Natural killer cell (primary cell): Measurements from ENCODE around the gene NINJ1. TPM values are rescaled to one million over a fixed set of nuclear protein-coding genes. Genes with fewer than 3 reads are reported as not detected.

ENCODE experiments used
- ATAC-seq, 3 donors: fragments of 150-1000 bp in 2 of 3; fragments of 200-7000 bp in 1 of 3; cut with Tn5 transposase; 1 replicate in 1 of 3; 2 replicates in 2 of 3; pipeline ENCODE4 v1.10.0; 2021; ENCODE audit warnings: mild to moderate bottlenecking in 2 of 3, moderate library complexity in 2 of 3
- DNase-seq, 2 donors: peaks; one replicate each; pipeline versions ENCODE4 v3.0.0 to v3.0.0-alpha.2; 2013 to 2021; ENCODE audit warnings: mixed read lengths in 1 of 2
- H3K27ac ChIP-seq: one replicate; pipeline ENCODE4 v1.5.1; 2013; ENCODE audit warnings: mild to moderate bottlenecking, low read length
- H3K27me3 ChIP-seq: one replicate; pipeline ENCODE4 v1.6.1; 2013; ENCODE audit warnings: low read length; ENCODE audit not compliant: control insufficient read depth, insufficient read depth
- H3K36me3 ChIP-seq: one replicate; pipeline ENCODE4 v1.6.1; 2013; ENCODE audit warnings: low read length; ENCODE audit not compliant: control insufficient read depth, insufficient read depth
- H3K4me1 ChIP-seq: one replicate; pipeline ENCODE4 v1.6.1; 2013; ENCODE audit warnings: low read length; ENCODE audit not compliant: control insufficient read depth, insufficient read depth
- H3K4me3 ChIP-seq: one replicate; pipeline ENCODE4 v1.5.1; 2013; ENCODE audit warnings: low read length
- H3K9me3 ChIP-seq: one replicate; pipeline ENCODE4 v1.6.1; 2013; ENCODE audit warnings: low read length; ENCODE audit not compliant: control insufficient read depth, insufficient read depth
- H3K27ac Mint-ChIP-seq, 2 donors: one replicate each; pipeline ENCODE4 v1.8.0; 2022; ENCODE audit warnings: mild to moderate bottlenecking in 2 of 2, mixed read lengths in 2 of 2, moderate library complexity in 1 of 2
- H3K27me3 Mint-ChIP-seq, 2 donors: one replicate each; pipeline ENCODE4 v1.8.0; 2022; ENCODE audit warnings: low read depth in 2 of 2, mixed read lengths in 2 of 2
- H3K36me3 Mint-ChIP-seq: one replicate; pipeline ENCODE4 v1.8.0; 2022; ENCODE audit warnings: mixed read lengths
- H3K4me1 Mint-ChIP-seq, 2 donors: one replicate each; pipeline ENCODE4 v1.8.0; 2022; ENCODE audit warnings: mixed read lengths in 2 of 2
- H3K4me3 Mint-ChIP-seq: one replicate; pipeline ENCODE4 v1.8.0; 2022; ENCODE audit warnings: mild to moderate bottlenecking, moderate library complexity, mixed read lengths
- H3K9me3 Mint-ChIP-seq, 2 donors: one replicate each; pipeline ENCODE4 v1.8.0; 2022; ENCODE audit warnings: mixed read lengths in 2 of 2
- WGBS: methylation state at CpG from one replicate; pipeline ENCODE4 v1.1.7; 2013; ENCODE audit warnings: missing lambda C conversion rate; ENCODE audit not compliant: insufficient coverage; 5-methylcytosine and 5-hydroxymethylcytosine counted together
- intact Hi-C: fragments of 100-400 bp; cut with micrococcal nuclease; formaldehyde crosslinking; loops from one replicate; pipeline ENCODE4 v1.14.2; 2022
- total RNA-seq, 4 donors: library from RNA; stranded (reverse); fragments of 120-200 nt in 1 of 4; gene quantifications; one replicate each; pipeline versions ENCODE4 v1.2.3 to v1.2.4, GENCODE V29; 2013 to 2022
- TF ChIP-seq, protein P1 (sequence below): fragments of 200-600 bp; IDR thresholded peaks from one replicate; pipeline ENCODE4 v1.8.0; 2022; ENCODE audit warnings: antibody characterized with exemption

The NINJ1 gene
- total RNA-seq, 3 donors from 2014 or later (not counting 1 experiment from before 2014, with no cell fraction given), result 87.3 to 121 (median 93.8) TPM

DNA sequence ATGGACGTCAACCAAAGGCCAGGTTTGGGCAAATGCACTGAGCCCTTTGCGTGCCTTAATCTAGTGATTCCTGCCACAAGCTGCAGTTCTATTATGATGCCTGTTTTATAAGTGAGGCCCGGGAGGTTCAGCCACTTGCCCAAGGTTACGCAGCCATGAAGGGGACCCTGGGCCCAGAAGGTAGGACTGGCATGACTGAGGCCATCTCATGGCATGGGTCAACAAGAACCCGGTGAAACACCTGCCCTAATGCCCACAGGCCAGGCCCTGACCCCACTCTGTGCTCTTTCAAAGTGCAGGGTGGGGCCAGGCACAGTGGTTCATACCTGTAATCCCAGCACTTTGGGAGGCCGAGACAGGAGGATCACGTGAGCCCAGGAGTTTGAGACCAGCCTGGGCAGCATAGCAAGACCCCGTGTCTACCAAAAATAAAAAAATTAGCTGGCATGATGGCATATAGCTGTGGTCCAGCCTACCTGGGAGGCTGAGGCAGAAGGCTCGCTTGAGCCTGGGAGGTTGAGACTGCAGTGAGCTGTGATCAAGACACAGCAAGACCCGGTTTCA is 8.6 kb downstream of the NINJ1 start:
- no peak for DNase-seq

DNA sequence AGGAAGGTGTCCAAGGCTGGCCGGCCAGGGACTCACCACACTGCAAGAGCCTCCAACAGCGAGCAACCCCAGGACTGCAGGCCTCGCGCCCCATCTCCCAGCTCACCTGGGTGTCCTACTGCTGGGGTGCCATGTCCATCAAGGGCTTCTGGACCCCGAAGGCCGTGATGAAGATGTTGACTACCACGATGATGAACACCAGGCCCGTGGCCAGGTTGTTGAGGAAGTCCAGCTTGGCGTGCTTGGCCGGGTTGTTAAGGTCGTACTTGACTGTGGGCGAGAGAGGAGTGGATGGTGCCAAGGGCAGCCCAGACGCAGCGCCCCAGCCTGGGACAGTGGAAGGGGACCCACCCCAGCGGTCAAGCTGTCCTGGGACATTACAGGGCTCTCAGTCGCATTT is 9.3 kb downstream of the NINJ1 start:
- intact Hi-C loops, result no loop called here
- Mint-ChIP-seq H3K9me3 (no peaks in the 10 kb centered on the region), H3K36me3 (no peaks in the 10 kb centered on the region), H3K4me1 (peaks cover 27 to 46% of the 10 kb centered on the region in 2 donors), H3K4me3 (peak overlapping the region; percentile 25), H3K27me3 (no peaks in the 10 kb centered on the region), H3K27ac (peak overlapping the region; percentile 65 to 85)
- WGBS, result 96% methylated on average over 16 of the region's 16 CpGs
- TF ChIP-seq, protein P1, sequence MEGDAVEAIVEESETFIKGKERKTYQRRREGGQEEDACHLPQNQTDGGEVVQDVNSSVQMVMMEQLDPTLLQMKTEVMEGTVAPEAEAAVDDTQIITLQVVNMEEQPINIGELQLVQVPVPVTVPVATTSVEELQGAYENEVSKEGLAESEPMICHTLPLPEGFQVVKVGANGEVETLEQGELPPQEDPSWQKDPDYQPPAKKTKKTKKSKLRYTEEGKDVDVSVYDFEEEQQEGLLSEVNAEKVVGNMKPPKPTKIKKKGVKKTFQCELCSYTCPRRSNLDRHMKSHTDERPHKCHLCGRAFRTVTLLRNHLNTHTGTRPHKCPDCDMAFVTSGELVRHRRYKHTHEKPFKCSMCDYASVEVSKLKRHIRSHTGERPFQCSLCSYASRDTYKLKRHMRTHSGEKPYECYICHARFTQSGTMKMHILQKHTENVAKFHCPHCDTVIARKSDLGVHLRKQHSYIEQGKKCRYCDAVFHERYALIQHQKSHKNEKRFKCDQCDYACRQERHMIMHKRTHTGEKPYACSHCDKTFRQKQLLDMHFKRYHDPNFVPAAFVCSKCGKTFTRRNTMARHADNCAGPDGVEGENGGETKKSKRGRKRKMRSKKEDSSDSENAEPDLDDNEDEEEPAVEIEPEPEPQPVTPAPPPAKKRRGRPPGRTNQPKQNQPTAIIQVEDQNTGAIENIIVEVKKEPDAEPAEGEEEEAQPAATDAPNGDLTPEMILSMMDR, result no peak
- Histone ChIP-seq H3K27me3 (no peaks in the 10 kb centered on the region), H3K36me3 (peaks cover 2% of the 10 kb centered on the region), H3K27ac (no peak overlapping the region), H3K4me1 (peaks cover 79% of the 10 kb centered on the region), H3K9me3 (no peaks in the 10 kb centered on the region), H3K4me3 (no peak overlapping the region)
- DNase-seq (no peak), ATAC-seq (no peak)

More for the DNA sequence above, 8.6 kb downstream of the NINJ1 start:
- no peaks in the 10 kb centered on the region for H3K9me3 Mint-ChIP-seq
- H3K27ac Mint-ChIP-seq, result peak overlapping the region; percentile 85 to 90
- TF ChIP-seq, protein P1, result no peak
- peaks cover 2% of the 10 kb centered on the region for H3K36me3 ChIP-seq
- H3K27ac ChIP-seq, result peak overlapping the region; percentile 46
- no peaks in the 10 kb centered on the region for H3K27me3 Mint-ChIP-seq
- H3K27me3 ChIP-seq, result no peaks in the 10 kb centered on the region
- ATAC-seq, result no peak
- intact Hi-C loops, result no loop called here
- no peak overlapping the region for H3K4me3 ChIP-seq
- H3K4me1 ChIP-seq, result peaks cover 73% of the 10 kb centered on the region
- H3K9me3 ChIP-seq, result no peaks in the 10 kb centered on the region
- no peaks in the 10 kb centered on the region for H3K36me3 Mint-ChIP-seq
- peaks cover 22 to 42% of the 10 kb centered on the region in 2 donors for H3K4me1 Mint-ChIP-seq
- peak overlapping the region; percentile 78 for H3K4me3 Mint-ChIP-seq
- 94% methylated on average over 10 of the region's 10 CpGs for WGBS

DNA sequence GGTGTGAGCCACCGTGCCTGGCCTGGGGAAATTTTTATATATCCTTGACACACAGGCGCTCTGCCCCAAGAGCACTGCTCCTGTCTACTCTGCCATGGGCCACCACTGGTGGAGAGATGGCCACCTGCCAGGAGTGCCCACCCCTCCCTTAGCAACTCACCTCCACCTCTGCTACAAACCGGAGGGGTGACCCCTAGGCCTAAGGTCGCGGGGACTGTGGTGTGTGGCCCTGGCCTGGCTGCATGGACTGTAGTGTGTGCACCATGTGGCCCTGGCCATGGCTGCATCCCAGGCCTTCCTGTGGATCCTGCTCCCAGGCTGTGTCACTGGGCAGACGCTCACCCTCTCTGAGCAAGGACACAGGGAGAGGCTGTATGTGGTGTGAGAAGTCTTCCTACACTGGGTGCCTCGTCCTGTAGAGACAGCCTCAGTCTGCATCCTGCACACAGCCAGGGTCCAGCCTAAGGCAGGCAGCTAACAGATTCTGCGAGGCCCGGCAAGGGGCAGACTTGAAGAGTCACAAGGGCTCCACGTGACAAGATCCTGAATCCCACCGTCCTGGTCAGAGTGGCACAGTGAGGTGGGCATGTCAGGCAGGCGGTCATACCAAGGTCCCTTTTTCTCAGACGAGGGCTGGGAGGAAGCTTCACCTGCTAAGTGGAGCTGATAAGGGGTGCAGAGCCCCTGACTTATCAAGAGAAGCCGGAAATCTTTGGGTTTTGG is 10.3 kb downstream of the NINJ1 start:
- H3K9me3 Mint-ChIP-seq, result no peaks in the 10 kb centered on the region
- H3K9me3 ChIP-seq, result no peaks in the 10 kb centered on the region
- H3K4me1 Mint-ChIP-seq, result peaks cover 32 to 56% of the 10 kb centered on the region in 2 donors
- intact Hi-C loops, result no loop called here
- no peak for DNase-seq
- no peaks in the 10 kb centered on the region for H3K27me3 Mint-ChIP-seq
- no peaks in the 10 kb centered on the region for H3K27me3 ChIP-seq
- TF ChIP-seq, protein P1, result no peak
- peaks cover 2% of the 10 kb centered on the region for H3K36me3 ChIP-seq
- H3K27ac ChIP-seq, result peak overlapping the region; percentile 39
- peak overlapping the region; percentile 53 for H3K4me3 Mint-ChIP-seq
- no peaks in the 10 kb centered on the region for H3K36me3 Mint-ChIP-seq
- H3K4me3 ChIP-seq, result no peak overlapping the region
- peak overlapping the region; percentile 65 to 85 for H3K27ac Mint-ChIP-seq
- WGBS, result 83% methylated on average over 14 of the region's 14 CpGs
- ATAC-seq, result no peak
- peaks cover 90% of the 10 kb centered on the region for H3K4me1 ChIP-seq
